Eye (tissue), 1 donor: ENCODE measurements around the gene YEATS4.

ENCODE experiments used
- DNase-seq: peaks from one replicate; pipeline ENCODE4 v3.0.0-alpha.2; 2015

Gene YEATS4

DNA sequence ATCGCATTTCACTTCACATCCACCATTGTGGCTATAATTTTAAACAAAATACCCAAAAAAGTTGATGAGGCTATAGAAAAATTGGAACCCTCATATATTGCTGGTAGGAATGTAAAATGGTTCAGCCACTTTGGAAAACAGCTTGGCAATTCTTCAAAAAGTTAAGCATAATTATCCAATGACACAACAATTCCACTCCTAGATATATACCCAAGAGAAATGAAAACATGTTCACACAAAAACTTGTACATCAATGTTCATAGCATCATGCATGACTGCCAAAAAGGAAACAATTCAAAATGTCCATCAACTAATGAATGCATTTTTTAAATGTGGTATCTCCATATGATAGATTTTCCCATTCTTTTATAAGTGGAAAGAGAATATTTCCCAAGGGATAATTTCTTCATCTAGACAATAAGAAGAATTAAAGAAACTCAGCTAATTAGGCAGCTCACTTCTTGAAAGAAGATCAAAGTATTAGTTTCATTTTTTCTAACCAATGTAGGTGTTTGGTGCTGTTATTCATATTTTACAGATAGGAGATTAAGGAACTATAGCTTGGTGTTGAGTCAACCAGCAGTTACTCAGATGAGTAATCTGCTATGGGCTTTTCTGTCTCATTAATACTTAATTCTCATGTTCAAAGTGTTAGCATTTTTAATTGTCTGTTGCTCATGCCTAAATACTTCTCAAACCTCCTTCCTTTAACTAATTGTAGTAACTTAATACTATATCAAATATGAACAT lies 32.8 kb downstream of the YEATS4 start:
- DNase-seq = no peak

DNA sequence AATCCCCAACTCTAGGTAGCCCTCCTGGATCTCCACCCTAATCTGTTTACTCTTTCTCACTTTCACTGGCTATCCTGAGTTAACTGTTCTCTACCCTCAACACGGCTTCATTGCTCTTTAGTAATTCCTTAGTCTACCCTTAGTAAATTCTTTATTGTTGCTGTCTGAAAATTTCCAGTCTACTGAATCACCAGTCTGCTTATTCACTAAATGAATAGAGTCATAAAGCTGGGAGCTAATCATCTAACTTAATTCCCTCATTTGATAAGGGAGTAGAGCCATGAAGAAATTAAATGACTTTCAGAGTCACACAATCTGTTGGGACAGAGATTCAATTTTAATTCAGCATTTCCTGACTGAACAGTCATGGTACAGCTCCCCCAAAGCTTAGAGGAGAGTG lies 36.5 kb downstream of the YEATS4 start:
- DNase-seq = no peak

DNA sequence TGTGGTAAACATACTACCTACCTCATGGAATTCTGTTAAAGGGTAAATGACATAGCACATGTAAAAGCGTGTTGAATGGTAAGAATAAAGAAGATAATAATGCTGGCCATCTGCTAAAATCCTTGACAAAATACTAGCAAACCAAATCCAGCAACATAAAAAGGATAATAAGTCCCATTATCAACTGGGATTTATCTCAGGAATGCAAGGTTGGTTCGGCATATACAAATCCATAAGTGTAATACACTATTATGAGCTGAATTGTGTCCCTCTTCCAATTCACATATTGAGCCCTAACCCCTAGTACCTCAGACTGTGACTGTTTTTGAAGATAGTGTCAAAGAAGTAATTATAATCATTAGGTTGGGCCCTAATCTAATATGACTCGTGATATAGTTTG lies 37.4 kb downstream of the YEATS4 start:
- DNase-seq = no peak

DNA sequence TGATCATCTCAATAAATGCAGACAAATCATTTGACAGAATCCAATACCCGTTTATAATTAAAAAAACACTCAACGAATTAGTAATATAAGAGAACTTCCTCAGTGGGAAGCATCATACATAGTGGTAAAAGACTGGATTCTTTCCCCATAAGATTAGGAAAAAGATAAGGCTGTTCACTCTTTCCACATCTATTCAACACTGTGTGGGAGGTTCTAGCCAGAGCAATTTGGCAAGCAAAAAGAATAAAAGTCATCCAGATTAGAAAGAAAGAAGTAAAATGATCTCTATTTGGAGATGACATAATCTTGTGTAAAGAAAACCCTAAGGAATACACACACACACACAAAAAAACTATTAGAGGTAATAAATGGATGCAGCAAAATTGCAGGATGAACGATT lies 38.4 kb downstream of the YEATS4 start:
- DNase-seq = no peak

DNA sequence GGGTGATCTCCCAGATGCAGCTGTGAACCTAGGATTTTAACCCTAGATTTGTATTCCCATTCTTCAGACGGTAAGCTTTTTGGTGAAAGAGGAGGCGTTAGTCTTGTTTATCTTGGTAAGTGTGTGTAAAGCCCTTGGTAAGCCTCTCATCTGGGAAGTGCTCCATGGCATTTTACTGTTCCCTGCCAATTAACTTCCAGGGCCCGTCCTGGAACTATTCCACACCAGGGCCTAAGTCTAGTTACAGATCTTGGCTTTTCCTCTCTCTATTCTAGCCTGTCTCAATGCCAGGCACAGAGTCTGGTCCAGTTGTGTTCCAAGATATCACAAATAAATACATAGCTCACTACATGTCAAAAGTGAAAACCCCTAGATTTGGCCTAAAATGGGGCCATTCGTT lies 42.4 kb downstream of the YEATS4 start:
- no peak for DNase-seq

DNA sequence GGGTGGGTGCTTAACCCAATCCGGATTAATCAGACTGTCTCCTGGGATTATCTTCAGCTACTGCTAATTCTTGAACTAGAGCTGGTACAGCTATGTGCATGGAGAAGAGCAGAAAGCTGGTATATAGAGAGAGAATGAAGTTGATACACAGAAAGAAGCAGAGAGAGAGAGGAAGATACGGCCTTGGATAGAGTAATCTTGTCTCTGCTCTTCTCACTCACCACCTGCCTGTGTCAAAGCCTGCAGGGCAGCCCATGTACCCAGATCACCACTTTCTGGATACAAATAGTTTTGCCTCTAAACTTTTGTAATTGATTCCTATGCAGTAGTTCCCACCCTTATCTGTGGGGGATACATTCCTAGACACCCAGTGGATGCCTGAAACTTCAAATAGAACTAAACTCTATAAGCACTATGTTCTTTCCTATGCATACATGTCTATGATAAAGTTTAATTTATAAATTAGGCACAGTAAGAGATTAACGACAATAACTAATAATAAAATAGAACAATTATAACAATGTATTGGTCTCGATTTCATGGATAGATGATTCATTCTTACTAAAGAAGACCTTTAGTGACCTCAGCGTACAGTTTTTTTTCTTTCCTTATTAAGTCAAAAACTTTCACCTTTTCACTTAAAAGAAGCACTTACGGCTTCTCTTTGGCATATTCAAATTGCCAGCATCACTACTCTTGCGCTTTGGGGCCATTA lies 45.5 kb downstream of the YEATS4 start:
- DNase-seq = no peak

DNA sequence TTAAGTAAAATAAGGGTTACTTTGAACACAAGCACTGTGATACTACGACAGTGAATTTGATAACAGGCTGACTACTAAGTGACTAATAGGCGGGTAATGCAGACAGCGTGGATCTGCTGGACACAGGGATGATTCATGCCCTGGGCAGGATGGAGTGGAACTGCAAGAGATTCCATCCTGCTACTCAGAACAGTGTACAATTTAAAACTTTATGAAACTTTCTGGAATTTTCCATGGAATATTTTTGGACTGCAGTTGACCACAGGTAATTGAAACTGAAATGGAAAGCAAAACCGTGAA lies 46.0 kb downstream of the YEATS4 start:
- DNase-seq = no peak

DNA sequence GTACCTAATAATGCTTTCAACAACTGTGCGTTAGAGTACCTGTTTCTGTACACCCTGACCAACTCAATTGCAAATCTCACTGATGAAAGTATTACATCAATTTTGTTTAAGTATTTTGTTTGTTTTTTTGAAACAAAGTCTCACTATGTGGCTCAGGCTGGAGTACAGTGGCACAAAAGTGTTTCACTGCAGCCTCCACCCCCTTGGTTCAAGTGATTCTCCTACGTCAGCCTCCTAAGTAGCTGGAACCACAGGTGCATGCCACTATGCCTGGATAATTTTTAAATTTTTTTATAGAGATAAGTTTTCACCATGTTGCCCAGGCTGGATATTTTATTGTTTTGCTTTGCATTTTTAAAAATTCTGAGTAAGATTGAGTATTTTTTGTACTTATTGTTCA lies 46.7 kb downstream of the YEATS4 start:
- no peak for DNase-seq

DNA sequence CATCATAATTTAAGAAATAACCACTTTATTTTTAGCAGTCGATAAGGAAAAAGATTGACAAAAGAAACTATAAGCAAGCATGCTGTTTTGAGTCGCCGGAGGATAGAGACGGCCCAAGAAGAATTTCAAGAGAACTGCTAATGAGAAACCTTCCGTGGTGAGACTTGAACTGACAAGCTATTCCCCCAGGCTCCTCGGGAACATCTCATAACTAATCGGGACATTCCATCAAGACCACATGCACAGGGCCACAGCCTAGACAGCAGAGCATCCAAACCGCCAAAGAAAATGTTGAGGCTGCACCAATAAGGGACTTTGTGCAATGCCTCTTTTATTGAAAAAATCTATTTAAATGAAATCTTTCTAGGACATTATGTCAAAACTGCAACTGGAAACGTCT lies 51.0 kb downstream of the YEATS4 start:
- DNase-seq = no peak

DNA sequence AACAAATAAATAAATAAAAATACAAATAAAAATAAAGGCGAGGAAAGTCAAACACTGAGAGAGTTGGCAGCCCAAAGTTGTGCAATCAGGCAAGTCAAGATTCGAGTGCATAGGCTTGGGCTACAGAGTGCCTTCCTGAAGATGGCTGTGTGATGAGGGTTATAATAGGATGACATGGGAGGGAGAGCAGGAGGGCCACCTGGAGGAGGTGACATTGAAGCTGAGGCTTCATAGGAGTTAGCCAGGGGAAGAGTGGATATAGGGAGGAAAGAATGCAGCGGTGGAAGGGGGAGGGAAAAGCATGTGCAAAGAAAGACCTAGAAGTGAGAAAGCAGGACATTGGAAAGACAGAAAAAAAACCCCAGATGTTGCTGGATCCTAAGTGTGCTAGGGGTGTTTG lies 53.1 kb downstream of the YEATS4 start:
- no peak for DNase-seq

DNA sequence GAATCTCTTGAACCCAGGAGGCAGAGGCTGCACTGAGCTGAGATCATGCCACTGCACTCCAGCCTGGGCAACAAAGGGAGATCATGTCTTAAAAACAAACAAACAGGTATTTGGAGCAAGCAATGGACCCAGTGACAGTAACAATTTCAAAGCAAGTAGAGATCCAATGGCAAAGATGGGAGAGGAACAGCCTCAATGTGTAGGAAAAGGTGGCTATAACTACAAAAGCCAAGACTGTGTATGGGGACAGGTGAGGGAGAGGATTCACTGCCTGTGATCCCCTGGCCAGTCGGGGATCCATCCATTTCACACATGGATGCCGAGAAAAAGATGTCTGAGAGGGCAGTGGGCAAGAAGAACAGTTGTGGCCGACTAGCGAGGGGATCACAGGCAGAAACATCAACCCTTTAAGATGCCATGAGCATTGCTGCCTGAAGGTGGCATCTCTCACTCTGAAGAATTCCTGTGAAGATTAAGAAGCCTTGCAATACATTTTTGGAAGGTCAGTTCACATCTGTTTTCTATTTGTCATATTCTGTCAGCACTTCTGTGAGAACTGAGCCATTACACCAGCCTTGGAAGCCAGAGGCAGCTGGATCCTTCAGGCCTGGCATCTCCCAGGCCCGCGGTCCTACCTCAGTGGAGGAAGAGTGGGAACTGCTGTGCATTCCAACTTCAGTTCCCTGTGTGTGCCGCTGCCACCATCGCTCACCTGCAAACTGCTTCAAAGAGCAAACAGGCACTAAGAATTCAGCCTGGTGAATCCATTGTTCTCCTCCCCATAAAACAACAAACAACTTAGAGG lies 56.1 kb downstream of the YEATS4 start:
- DNase-seq = peak; percentile 90

DNA sequence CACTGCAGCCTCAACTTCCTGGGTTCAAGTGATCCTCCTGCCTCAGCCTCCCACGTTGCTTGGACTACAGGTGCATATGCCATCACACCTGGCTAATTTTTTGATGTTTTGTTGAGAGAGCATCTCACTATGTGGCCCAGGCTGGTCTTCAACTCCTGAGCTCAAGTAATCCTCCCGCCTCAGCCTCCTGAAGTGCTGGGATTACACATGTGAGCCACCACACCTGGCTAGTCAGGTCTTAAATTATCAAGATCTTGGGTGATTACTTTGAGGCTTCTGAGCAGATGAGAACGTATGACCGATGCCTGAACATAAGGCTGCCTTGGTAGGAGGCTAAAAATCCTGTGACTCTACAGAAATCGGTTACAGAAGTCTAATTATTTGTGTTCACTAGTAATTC lies 57.7 kb downstream of the YEATS4 start:
- no peak for DNase-seq

DNA sequence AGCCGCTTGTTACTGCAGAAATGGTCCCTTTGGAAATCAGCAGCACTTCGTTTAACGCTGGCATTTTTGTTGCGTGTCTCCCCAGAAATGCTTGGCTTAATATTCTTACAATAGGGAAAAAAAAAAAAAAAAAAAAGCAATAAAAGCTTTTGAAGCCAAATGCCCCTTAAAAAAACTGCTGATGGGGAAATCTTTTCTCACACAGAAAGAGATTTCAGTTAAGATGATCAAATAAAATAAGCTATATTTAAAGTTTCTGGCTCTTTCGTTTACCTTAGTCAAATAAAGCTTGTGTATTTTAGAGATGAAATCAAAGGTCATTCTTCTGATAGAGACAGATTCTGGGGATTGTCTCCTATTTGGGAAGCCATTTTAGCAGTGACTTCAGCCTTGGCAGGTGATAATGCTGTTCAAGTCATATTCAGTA lies 58.2 kb downstream of the YEATS4 start:
- no peak for DNase-seq

DNA sequence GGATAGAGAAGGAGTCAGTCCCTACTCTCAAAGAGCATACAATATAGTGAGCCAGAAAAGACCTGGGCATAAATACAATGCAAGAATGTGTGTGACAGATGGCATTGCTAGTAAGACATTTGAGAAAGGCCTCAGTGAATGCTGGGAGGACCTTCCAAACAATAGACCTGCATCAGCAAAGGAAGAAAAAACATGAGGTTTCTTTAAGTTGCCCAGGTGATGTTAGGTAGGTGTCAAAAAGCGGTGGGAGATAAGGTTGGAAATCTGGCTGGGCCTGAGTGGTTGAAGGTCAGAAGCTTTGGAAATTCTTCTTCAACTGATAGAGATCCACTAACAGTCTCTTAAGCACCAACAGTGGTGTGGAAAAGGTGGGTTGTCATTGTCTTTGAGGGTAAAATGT lies 60.2 kb downstream of the YEATS4 start:
- DNase-seq = no peak

DNA sequence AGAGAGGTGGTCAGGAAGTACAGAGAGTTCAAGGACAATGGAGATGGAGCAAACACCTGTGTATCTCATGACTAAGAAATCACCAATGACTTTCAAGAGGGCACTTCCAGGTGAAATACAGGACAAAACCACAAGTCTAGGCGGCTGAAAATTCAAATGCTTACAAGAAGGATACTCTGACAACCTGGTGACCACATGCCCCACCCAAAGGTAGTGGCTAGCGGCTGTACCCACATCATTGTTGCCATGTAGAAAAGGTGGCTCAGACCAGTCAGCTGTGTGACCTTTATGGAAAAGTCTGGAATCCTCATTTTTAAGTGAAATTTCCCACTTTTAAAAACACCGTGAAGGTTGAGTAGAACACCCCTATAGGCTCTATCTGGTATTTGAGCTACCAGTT lies 62.0 kb downstream of the YEATS4 start:
- no peak for DNase-seq

DNA sequence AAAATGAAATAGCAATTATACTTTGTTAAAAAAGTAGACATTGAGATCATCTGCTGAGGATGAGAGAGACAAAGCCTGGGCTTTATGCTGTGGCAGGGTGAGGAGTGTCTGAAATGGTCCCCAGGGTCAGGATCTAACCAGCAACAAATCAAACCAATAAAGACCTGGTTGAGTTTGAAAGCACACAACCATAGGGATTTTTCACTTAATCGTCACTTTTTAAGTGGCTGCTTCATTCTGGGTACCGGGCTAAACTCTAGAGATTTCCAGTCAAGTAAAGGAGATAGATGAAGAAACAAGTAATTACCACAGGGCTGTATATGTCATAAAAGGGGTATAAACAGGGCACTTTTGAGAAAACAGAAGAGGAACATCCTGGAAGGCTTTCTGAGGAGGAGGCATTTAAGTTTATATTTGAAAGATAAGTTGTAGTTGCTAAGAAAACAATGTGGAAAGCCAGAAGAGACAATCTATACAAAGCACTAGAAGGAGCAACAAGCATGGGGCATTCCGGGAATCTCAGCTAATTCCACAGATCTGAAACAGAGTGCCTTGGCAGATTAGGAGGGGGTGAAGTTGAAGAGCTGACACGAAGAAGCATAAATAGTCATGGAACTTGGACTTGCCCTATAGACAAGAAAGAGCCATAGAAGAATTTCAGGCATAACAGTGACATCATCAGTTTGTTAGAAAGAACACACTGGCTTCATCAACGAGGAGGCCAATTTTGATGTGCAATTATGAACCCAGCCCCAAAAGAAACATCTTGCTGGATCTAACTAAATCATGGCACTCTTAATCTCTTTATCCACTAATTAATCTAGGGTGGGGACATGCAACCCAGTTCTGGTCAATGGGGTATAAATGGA lies 63.7 kb downstream of the YEATS4 start:
- DNase-seq = no peak

DNA sequence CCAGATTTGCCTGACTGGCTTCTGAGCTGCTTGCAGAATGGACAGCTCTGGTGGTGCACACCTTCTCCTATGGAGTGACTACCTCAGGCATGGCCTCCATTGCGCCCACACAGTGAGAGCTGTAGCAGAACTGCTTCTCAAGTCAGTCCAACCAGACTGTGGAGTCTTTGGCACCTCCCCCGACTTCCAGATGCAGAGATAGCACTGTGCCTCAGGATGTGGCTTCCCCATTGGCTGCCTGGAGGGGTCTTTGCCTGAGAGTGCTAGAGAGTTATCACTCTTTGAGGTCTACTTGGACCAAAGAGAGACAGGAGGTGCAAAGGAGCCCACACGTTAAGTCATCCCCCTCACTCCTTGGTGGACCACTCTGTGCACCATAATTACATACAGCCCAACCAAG lies 65.9 kb downstream of the YEATS4 start:
- DNase-seq = no peak

DNA sequence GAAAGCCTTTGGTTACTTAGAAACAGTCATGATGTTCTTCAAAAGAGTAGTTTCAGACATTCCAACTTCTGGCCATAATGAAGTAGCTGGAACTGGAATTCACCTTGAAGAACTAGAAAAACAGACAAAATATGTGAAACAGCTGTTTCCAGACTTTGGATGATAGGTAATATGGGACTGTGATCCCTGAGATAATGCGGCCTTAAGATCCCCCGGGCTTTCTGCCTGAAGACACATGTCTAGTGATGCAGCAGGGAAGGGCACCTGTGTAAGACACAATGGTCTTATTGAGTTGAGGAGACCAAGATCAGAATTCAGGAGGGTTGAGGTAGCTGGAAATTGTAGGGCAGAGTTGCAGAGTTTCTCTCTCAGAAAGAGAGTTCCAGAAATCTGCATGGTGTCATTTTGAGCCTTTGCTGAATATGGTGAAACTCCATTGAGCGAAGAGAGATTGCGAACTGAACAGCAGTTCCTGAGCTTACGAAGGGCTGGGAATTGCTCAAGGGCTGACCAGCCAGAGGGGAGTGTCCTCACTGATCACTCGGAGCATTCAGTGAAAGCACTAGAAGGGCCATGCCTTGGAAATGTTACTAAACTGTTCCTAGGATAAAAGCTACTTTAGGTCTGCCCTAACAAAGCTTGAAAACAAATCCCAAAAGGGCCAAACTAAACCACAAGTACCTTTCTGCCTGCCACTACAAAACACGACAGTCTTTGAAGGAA lies 69.0 kb downstream of the YEATS4 start:
- DNase-seq = no peak

DNA sequence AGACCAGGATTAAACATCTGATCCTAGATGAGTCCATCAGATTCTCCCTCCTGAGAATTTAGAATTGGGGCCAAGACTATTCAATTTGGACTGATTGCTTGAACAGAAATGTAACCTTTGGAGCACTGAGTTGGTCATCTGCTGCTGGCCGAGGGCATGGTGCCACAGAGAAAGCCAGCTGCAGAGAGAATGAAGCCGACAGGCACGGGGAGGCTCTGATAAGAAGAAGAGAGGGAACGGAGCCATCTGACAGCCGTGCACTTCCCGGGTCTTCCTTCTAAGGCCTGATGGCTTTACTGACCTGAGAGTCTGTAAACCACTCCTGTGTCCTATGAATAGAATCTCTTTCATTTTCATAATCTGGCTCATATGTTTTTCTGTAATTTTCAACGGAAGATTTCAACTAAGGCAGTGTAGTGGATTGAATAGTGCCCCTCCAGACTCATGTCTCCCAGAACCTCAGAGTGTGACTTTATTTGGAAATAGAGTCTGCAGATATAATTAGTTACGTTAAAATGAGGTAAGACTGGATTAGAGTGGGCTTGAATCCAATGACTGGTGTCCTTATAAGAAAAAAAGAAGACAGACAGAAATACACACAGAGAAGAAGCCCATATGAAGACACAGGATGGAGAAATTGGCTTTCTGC lies 71.5 kb downstream of the YEATS4 start:
- no peak for DNase-seq

DNA sequence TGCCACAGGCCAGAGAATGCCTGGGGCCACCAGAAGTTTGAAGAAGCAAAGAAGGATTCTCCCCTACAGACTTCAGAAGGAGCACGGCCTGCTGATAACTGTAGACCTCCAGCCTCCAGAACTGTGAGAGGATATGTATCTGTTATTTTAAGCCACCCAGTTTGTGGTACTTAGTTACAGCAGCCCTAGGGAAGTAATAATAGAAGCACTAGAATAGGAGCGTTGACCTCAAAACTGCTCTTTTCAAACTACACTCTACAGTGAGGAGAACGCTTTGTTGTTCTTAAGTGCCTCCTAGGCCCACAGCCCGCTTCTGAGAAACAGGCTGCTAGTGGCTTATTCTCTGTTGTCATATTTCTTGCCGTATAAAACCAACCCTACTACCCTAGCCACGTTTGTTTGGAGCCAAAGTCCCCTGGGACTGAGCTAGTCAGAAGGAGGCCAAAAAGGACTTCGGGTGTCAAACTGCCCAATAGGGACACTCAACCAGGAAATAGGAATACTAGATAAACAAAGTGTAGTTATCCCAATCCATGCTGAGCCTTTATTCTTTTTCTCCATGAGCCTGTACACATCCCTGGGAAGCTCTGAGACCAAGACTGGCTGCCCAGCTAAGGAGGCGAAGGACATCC lies 72.2 kb downstream of the YEATS4 start:
- DNase-seq = no peak

DNA sequence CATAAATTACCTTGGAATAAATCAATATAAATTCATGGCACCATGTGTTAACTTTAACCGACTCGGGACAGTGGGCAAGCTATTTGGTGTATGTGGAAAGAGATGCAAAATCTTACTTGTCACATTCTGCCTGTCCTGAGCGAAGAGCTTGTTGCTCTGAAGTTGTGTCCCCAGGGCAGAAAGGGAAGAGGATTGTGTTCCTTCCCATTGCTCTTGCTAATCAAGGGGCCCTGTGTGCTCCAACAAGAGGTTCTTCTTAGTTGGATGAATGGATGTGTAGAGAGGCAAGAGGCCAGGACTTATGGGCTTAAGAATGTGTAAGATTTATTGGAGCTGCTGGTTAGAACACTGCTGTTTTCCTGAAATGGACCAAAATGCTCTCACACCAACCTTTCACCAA lies 74.1 kb downstream of the YEATS4 start:
- DNase-seq = no peak
